ENCODE data around the gene LTBP3. TPM values are rescaled to one million over a fixed set of nuclear protein-coding genes. Genes with fewer than 3 reads are reported as not detected.

Gene LTBP3
- total RNA-seq, 1 experiment from 2014 or later = 22.9 TPM

Other genes starting within 250 kb of the LTBP3 start
- gene CDC42EP2, start 243.5 kb downstream of the LTBP3 start, total RNA-seq (2014; rRNA removed; shearing (Covaris generic)) = 10.5 and 16.6 TPM in 2 replicates
- gene DPF2, start 224.5 kb downstream of the LTBP3 start, total RNA-seq (2014; rRNA removed; shearing (Covaris generic)) = 87.6 and 105 TPM in 2 replicates
- 0.25 TPM in 1 of 2 replicates, not detected in the other for gene TIGD3, start 203.6 kb downstream of the LTBP3 start, total RNA-seq (2014; rRNA removed; shearing (Covaris generic))
- gene SLC25A45, start 175.7 kb downstream of the LTBP3 start, total RNA-seq (2014; rRNA removed; shearing (Covaris generic)) = 3.1 and 5.3 TPM in 2 replicates
- 90.2 and 125 TPM in 2 replicates for gene FRMD8, start 171.7 kb downstream of the LTBP3 start, total RNA-seq (2014; rRNA removed; shearing (Covaris generic))
- 6.9 and 12.1 TPM in 2 replicates for gene NEAT1, start 135.6 kb downstream of the LTBP3 start, total RNA-seq (2014; rRNA removed; shearing (Covaris generic))
- gene MALAT1, start 59.3 kb downstream of the LTBP3 start, total RNA-seq (2014; rRNA removed; shearing (Covaris generic)) = 1,620 and 2,210 TPM in 2 replicates
- gene SCYL1, start 33.3 kb downstream of the LTBP3 start, total RNA-seq (2014; rRNA removed; shearing (Covaris generic)) = 103 and 130 TPM in 2 replicates
- 109 and 111 TPM in 2 replicates for gene ZNRD2, start 12.1 kb upstream of the LTBP3 start, total RNA-seq (2014; rRNA removed; shearing (Covaris generic))
- 35.1 and 64.9 TPM in 2 replicates for gene FAM89B, start 14.2 kb upstream of the LTBP3 start, total RNA-seq (2014; rRNA removed; shearing (Covaris generic))
- 103 and 107 TPM in 2 replicates for gene EHBP1L1, start 17.7 kb upstream of the LTBP3 start, total RNA-seq (2014; rRNA removed; shearing (Covaris generic))
- 0.13 TPM in 1 of 2 replicates, not detected in the other for gene KCNK7, start 37.4 kb upstream of the LTBP3 start, total RNA-seq (2014; rRNA removed; shearing (Covaris generic))
- gene MAP3K11, start 55.9 kb upstream of the LTBP3 start, total RNA-seq (2014; rRNA removed; shearing (Covaris generic)) = 37.9 and 55.8 TPM in 2 replicates
- gene PCNX3, start 57.4 kb upstream of the LTBP3 start, total RNA-seq (2014; rRNA removed; shearing (Covaris generic)) = 27.5 and 39.7 TPM in 2 replicates
- 48.0 and 56.1 TPM in 2 replicates for gene SIPA1, start 79.7 kb upstream of the LTBP3 start, total RNA-seq (2014; rRNA removed; shearing (Covaris generic))
- gene RELA, start 104.6 kb upstream of the LTBP3 start, total RNA-seq (2014; rRNA removed; shearing (Covaris generic)) = 51.7 and 63.3 TPM in 2 replicates
- gene KAT5, start 153.9 kb upstream of the LTBP3 start, total RNA-seq (2014; rRNA removed; shearing (Covaris generic)) = 90.5 and 119 TPM in 2 replicates
- gene RNASEH2C, start 162.4 kb upstream of the LTBP3 start, total RNA-seq (2014; rRNA removed; shearing (Covaris generic)) = 168 and 170 TPM in 2 replicates
- 30.4 and 33.4 TPM in 2 replicates for gene AP5B1, start 222.6 kb upstream of the LTBP3 start, total RNA-seq (2014; rRNA removed; shearing (Covaris generic))
- gene OVOL1, start 228.7 kb upstream of the LTBP3 start, total RNA-seq (2014; rRNA removed; shearing (Covaris generic)) = not detected in 2 replicates

All from SJSA1 (cell line).